ENCODE data around the gene TMEM132D.

DNA sequence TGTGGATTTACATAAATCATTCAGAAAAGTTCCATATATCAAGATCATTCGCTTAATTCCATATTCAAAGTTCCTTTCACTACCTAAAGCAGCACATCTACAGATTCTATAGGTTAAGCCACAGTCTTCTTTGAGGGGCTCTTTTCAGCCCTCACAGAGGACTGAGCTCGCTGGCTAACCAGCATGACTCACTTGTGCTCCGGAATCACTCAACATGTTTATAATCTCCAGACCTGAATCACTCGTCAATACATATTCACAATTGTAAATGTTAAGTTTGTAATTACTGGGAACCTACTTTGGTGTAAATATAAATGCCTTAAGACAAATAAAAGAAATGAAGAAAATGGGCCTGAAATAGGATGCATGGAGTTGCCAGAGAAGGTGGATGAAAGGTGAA is 315.7 kb downstream of the TMEM132D start:
- TF ChIP-seq, protein P1, sequence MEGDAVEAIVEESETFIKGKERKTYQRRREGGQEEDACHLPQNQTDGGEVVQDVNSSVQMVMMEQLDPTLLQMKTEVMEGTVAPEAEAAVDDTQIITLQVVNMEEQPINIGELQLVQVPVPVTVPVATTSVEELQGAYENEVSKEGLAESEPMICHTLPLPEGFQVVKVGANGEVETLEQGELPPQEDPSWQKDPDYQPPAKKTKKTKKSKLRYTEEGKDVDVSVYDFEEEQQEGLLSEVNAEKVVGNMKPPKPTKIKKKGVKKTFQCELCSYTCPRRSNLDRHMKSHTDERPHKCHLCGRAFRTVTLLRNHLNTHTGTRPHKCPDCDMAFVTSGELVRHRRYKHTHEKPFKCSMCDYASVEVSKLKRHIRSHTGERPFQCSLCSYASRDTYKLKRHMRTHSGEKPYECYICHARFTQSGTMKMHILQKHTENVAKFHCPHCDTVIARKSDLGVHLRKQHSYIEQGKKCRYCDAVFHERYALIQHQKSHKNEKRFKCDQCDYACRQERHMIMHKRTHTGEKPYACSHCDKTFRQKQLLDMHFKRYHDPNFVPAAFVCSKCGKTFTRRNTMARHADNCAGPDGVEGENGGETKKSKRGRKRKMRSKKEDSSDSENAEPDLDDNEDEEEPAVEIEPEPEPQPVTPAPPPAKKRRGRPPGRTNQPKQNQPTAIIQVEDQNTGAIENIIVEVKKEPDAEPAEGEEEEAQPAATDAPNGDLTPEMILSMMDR (IDR thresholded peaks at IDR 0.05; ENCODE audit: low read depth, low read length, missing input control): no peak
- TF ChIP-seq TAF1 (conservative IDR thresholded peaks at IDR 0.05) (no peak), FOXA2 (IDR thresholded peaks at IDR 0.05) (no peak), YY1 (IDR thresholded peaks at IDR 0.05) (no peak)

Data from liver (tissue), 3 donors.